CD4-positive, alpha-beta T cell (primary cell): ENCODE results near the gene NPR3. TPM values are rescaled to one million over a fixed set of nuclear protein-coding genes. Genes with fewer than 3 reads are reported as not detected.

Experiments used
- ATAC-seq: fragments of 200-7000 bp; cut with Tn5 transposase; one replicate; pipeline ENCODE4 v1.10.0; 2022; ENCODE audit warnings: mild to moderate bottlenecking; ENCODE audit not compliant: poor library complexity
- CTCF ChIA-PET: fragments of 350-600 bp; sonication (Branson Sonifier 250); formaldehyde crosslinking; loops from one replicate; lab custom pipeline; 2021; ENCODE audit warnings: antibody characterized with exemption, inconsistent platforms; lab: Charles Lee
- POLR2A ChIA-PET: fragments of 350-600 bp; sonication (Branson Sonifier 250); formaldehyde crosslinking; loops from one replicate; lab custom pipeline; 2021; ENCODE audit warnings: antibody characterized with exemption, inconsistent platforms; lab: Charles Lee
- DNase-seq, 14 experiments: peaks; one replicate each; pipeline ENCODE4 v3.0.0-alpha.2; 2013 to 2020; ENCODE audit warnings: mixed read lengths in 2 of 14
- H3K27ac ChIP-seq, 2 donors: one replicate each; pipeline versions ENCODE4 v1.5.1 to v1.7.0; 2013; ENCODE audit warnings: low read length in 2 of 2, low read depth in 1 of 2, mild to moderate bottlenecking in 1 of 2
- H3K27me3 ChIP-seq, 2 experiments: 1 replicate in 1 of 2; 2 replicates in 1 of 2; pipeline versions ENCODE4 v1.6.1 to v1.7.0; 2013; ENCODE audit warnings: low read length in 2 of 2, control low read depth in 1 of 2, mild to moderate bottlenecking in 1 of 2, moderate library complexity in 1 of 2; ENCODE audit not compliant: insufficient read depth in 2 of 2, control insufficient read depth in 1 of 2
- H3K36me3 ChIP-seq: one replicate; pipeline ENCODE4 v1.6.1; 2013; ENCODE audit warnings: low read length, control low read depth; ENCODE audit not compliant: insufficient read depth
- H3K4me1 ChIP-seq: one replicate; pipeline ENCODE4 v1.6.1; 2013; ENCODE audit warnings: low read length, control low read depth; ENCODE audit not compliant: insufficient read depth
- H3K4me3 ChIP-seq: one replicate; pipeline ENCODE4 v1.5.1; 2013; ENCODE audit warnings: mild to moderate bottlenecking, low read length, moderate library complexity
- H3K9me3 ChIP-seq, 2 experiments: 1 replicate in 1 of 2; 2 replicates in 1 of 2; pipeline versions ENCODE4 v1.6.1 to v1.7.0; 2013; ENCODE audit warnings: low read length in 2 of 2, mild to moderate bottlenecking in 2 of 2, control low read depth in 1 of 2, moderate library complexity in 1 of 2; ENCODE audit not compliant: control insufficient read depth in 1 of 2, insufficient read depth in 1 of 2
- H3K27ac Mint-ChIP-seq: one replicate; pipeline ENCODE4 v1.8.0; 2020; ENCODE audit warnings: mixed read lengths
- H3K27me3 Mint-ChIP-seq: one replicate; pipeline ENCODE4 v1.8.0; 2021; ENCODE audit warnings: mixed read lengths
- H3K36me3 Mint-ChIP-seq: one replicate; pipeline ENCODE4 v1.8.0; 2021; ENCODE audit warnings: low read depth, mixed read lengths
- H3K4me1 Mint-ChIP-seq: one replicate; pipeline ENCODE4 v1.8.0; 2021; ENCODE audit warnings: low read depth, mixed read lengths
- H3K4me3 Mint-ChIP-seq: one replicate; pipeline ENCODE4 v1.8.0; 2020; ENCODE audit warnings: mild to moderate bottlenecking, mixed read lengths
- H3K9me3 Mint-ChIP-seq: one replicate; pipeline ENCODE4 v1.8.0; 2020; ENCODE audit warnings: mixed read lengths
- intact Hi-C, 2 experiments: fragments of 100-400 bp; cut with DNase I in 1 of 2; cut with micrococcal nuclease in 1 of 2; formaldehyde crosslinking; loops; one replicate each; pipeline versions ENCODE4 v1.15.1 to v1.9.0; 2023 to 2025; cut with DNase I, micrococcal nuclease
- total RNA-seq, 174 experiments: library from RNA in 2 of 174; stranded (reverse) in 2 of 174; gene quantifications; one replicate each; pipeline ENCODE4 v1.2.3 and lab custom pipeline; 2021 to 2026
- TF ChIP-seq, protein P1 (sequence below): fragments of 200-600 bp; IDR thresholded peaks from one replicate; pipeline ENCODE4 v1.8.0; 2022; ENCODE audit warnings: antibody characterized with exemption, mild to moderate bottlenecking

NPR3 gene
- total RNA-seq, 2 experiments from 2014 or later = not detected

- peaks cover 7 to 15% of the 10 kb centered on the region in 2 experiments for H3K9me3 ChIP-seq
- no peak for ATAC-seq
- no peak for DNase-seq
- TF ChIP-seq, protein P1, sequence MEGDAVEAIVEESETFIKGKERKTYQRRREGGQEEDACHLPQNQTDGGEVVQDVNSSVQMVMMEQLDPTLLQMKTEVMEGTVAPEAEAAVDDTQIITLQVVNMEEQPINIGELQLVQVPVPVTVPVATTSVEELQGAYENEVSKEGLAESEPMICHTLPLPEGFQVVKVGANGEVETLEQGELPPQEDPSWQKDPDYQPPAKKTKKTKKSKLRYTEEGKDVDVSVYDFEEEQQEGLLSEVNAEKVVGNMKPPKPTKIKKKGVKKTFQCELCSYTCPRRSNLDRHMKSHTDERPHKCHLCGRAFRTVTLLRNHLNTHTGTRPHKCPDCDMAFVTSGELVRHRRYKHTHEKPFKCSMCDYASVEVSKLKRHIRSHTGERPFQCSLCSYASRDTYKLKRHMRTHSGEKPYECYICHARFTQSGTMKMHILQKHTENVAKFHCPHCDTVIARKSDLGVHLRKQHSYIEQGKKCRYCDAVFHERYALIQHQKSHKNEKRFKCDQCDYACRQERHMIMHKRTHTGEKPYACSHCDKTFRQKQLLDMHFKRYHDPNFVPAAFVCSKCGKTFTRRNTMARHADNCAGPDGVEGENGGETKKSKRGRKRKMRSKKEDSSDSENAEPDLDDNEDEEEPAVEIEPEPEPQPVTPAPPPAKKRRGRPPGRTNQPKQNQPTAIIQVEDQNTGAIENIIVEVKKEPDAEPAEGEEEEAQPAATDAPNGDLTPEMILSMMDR = no peak
- Mint-ChIP-seq H3K27ac (no peak overlapping the region), H3K36me3 (peaks cover 6% of the 10 kb centered on the region), H3K27me3 (peaks cover 11% of the 10 kb centered on the region), H3K9me3 (peaks cover 12% of the 10 kb centered on the region), H3K4me3 (no peak overlapping the region), H3K4me1 (no peaks in the 10 kb centered on the region)
- no peaks in the 10 kb centered on the region for H3K4me1 ChIP-seq
- ChIA-PET POLR2A (no interaction called here), CTCF (no interaction called here)
- no peak overlapping the region for H3K4me3 ChIP-seq
- H3K36me3 ChIP-seq = no peaks in the 10 kb centered on the region
- intact Hi-C loops = no loop called here
- no peaks in the 10 kb centered on the region for H3K27me3 ChIP-seq
- H3K27ac ChIP-seq = no peak overlapping the region
These were observed 37.8 kb upstream of the NPR3 start for GRCh38 chr5:32673272-32673671.

GRCh38 chr5:32677023-32677422 is 34.1 kb upstream of the NPR3 start:
- Histone ChIP-seq H3K4me1 (no peaks in the 10 kb centered on the region), H3K9me3 (peaks cover 2 to 15% of the 10 kb centered on the region in 2 experiments), H3K27ac (no peak overlapping the region), H3K36me3 (no peaks in the 10 kb centered on the region), H3K4me3 (no peak overlapping the region), H3K27me3 (no peaks in the 10 kb centered on the region)
- CTCF ChIA-PET = no interaction called here
- no peak for ATAC-seq
- Mint-ChIP-seq H3K27ac (no peak overlapping the region), H3K4me1 (no peaks in the 10 kb centered on the region), H3K4me3 (no peak overlapping the region), H3K36me3 (peaks cover under 1% of the 10 kb centered on the region), H3K9me3 (peaks cover 6% of the 10 kb centered on the region), H3K27me3 (peaks cover 10% of the 10 kb centered on the region)
- no peak for DNase-seq
- TF ChIP-seq, protein P1 = no peak
- POLR2A ChIA-PET = no interaction called here
- intact Hi-C loops = no loop called here

DNA sequence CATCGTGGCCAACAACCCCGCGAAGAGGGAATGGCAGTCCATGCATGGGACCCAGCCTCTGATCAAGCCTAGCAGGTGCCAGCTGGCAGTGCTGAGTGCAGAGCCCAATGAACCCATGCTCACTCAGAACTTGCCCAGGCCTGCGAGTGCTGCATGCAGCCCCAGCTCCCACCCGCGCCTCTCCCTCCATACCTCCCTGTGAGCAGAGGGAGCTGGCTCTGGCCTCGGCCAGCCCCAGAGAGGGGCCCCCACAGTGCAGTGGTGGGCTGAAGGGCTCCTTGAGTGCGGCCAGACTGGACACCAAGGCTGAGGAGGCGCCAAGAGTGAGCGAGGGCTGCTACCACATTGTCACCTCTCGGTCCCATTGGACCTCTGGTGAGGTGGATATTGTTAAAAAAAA is 32.6 kb upstream of the NPR3 start:
- H3K4me1 Mint-ChIP-seq = no peaks in the 10 kb centered on the region
- no peaks in the 10 kb centered on the region for H3K27me3 ChIP-seq

More for the DNA sequence above, 32.6 kb upstream of the NPR3 start:
- Histone ChIP-seq H3K4me3 (no peak overlapping the region), H3K9me3 (peaks cover 0 to 9% of the 10 kb centered on the region in 2 experiments), H3K36me3 (no peaks in the 10 kb centered on the region), H3K4me1 (no peaks in the 10 kb centered on the region), H3K27ac (no peak overlapping the region)
- TF ChIP-seq, protein P1 = no peak
- ATAC-seq (no peak), DNase-seq (no peak)
- POLR2A ChIA-PET = no interaction called here
- peaks cover 10% of the 10 kb centered on the region for H3K27me3 Mint-ChIP-seq
- H3K9me3 Mint-ChIP-seq = no peaks in the 10 kb centered on the region
- intact Hi-C loops = no loop called here
- CTCF ChIA-PET = no interaction called here
- H3K27ac Mint-ChIP-seq = no peak overlapping the region
- H3K4me3 Mint-ChIP-seq = no peak overlapping the region
- no peaks in the 10 kb centered on the region for H3K36me3 Mint-ChIP-seq
